SU-DHL-6 (cell line): ENCODE results near the gene BRPF3.

Experiments
- H2AFZ ChIP-seq: fragments of 200-600 bp; sonication (generic); 2 replicates; pipeline ENCODE4 v1.6.1; 2014; ENCODE audit warnings: low read depth, mild to moderate bottlenecking, moderate library complexity, mixed read lengths, antibody characterized with exemption, low read length; ENCODE audit not compliant: severe bottlenecking
- H3F3A ChIP-seq: fragments of 200-600 bp; shearing (Covaris generic); 2 replicates; pipeline ENCODE4 v1.6.0; 2016; ENCODE audit warnings: antibody characterized with exemption, mild to moderate bottlenecking; ENCODE audit not compliant: insufficient read depth
- H3K27ac ChIP-seq: fragments of 200-600 bp; sonication (generic); 2 replicates; pipeline ENCODE4 v1.5.1; 2016; ENCODE audit warnings: low read depth, mild to moderate bottlenecking, low read length, moderate library complexity, mixed read lengths
- H3K27me3 ChIP-seq: fragments of 200-600 bp; sonication (generic), shearing (Covaris generic); 2 replicates; pipeline ENCODE4 v1.6.0; 2014; ENCODE audit warnings: mild to moderate bottlenecking, low read length
- H3K36me3 ChIP-seq: fragments of 200-600 bp; sonication (generic); 2 replicates; pipeline ENCODE4 v1.6.1; 2014; ENCODE audit warnings: mild to moderate bottlenecking, low read length, mixed read lengths
- H3K4me2 ChIP-seq: fragments of 300-600, 200-600 bp; shearing (Covaris generic), sonication (generic); 2 replicates; pipeline ENCODE4 v1.6.0; 2014; ENCODE audit warnings: low read length, low read depth, mild to moderate bottlenecking; ENCODE audit not compliant: poor library complexity, severe bottlenecking
- H3K4me3 ChIP-seq: fragments of 200-600 bp; sonication (generic); 2 replicates; pipeline ENCODE4 v1.5.1; 2014; ENCODE audit warnings: antibody characterized with exemption, low read length, mild to moderate bottlenecking, mixed read lengths; ENCODE audit not compliant: insufficient read depth, poor library complexity, severe bottlenecking
- H3K79me2 ChIP-seq: fragments of 200-600 bp; sonication (generic); 2 replicates; pipeline ENCODE4 v1.6.1; 2014; ENCODE audit warnings: mild to moderate bottlenecking, low read length, moderate library complexity; ENCODE audit not compliant: insufficient read depth
- H3K9ac ChIP-seq: fragments of 200-600 bp; sonication (generic); 2 replicates; pipeline ENCODE4 v1.7.0; 2014; ENCODE audit warnings: mild to moderate bottlenecking, low read length
- H3K9me2 ChIP-seq: fragments of 200-600 bp; sonication (generic); replicated peaks from 2 replicates; pipeline ENCODE4 v1.6.1; 2014; ENCODE audit warnings: low read length; ENCODE audit not compliant: insufficient read depth
- H3K9me3 ChIP-seq: fragments of 200-600 bp; sonication (generic); 2 replicates; pipeline ENCODE4 v1.6.1; 2014; ENCODE audit warnings: low read length, mixed read lengths; ENCODE audit not compliant: insufficient read depth
- H4K20me1 ChIP-seq: fragments of 200-600 bp; sonication (generic); 2 replicates; pipeline ENCODE4 v1.6.1; 2014; ENCODE audit warnings: low read depth, mild to moderate bottlenecking, antibody characterized with exemption, low read length, moderate library complexity, mixed read lengths
- CTCF ChIP-seq: fragments of 200-600 bp; sonication (generic); IDR thresholded peaks from one replicate; pipeline ENCODE4 v1.5.1; 2017; ENCODE audit warnings: antibody characterized with exemption, mild to moderate bottlenecking, low read length, moderate library complexity; ENCODE audit not compliant: insufficient read depth, poor library complexity, severe bottlenecking
- EZH2phosphoT487 ChIP-seq: fragments of 200-600 bp; sonication (generic), shearing (Covaris generic); conservative IDR thresholded peaks from 2 replicates; pipeline ENCODE4 v1.6.1; 2018; ENCODE audit warnings: mild to moderate bottlenecking, antibody characterized with exemption, low read length, moderate library complexity, mixed read lengths

The BRPF3 gene

GRCh38 chr6:36202101-36202500, 5.6 kb downstream of the BRPF3 start:
- no peak overlapping the region for H2AFZ ChIP-seq
- no peaks in the 10 kb centered on the region for H3F3A ChIP-seq
- no peak overlapping the region for H3K9ac ChIP-seq
- H3K4me2 ChIP-seq = no peak overlapping the region
- no peaks in the 10 kb centered on the region for H4K20me1 ChIP-seq
- TF ChIP-seq CTCF (no peak), EZH2phosphoT487 (no peak)
- peaks cover 14% of the 10 kb centered on the region; the same call in 1 of the 2 replicates for H3K36me3 ChIP-seq
- H3K27me3 ChIP-seq = no peaks in the 10 kb centered on the region
- no peak overlapping the region for H3K27ac ChIP-seq
- H3K9me2 ChIP-seq = no peaks in the 10 kb centered on the region
- no peak overlapping the region for H3K4me3 ChIP-seq
- peaks cover 55% of the 10 kb centered on the region for H3K79me2 ChIP-seq
- H3K9me3 ChIP-seq = no peaks in the 10 kb centered on the region

DNA sequence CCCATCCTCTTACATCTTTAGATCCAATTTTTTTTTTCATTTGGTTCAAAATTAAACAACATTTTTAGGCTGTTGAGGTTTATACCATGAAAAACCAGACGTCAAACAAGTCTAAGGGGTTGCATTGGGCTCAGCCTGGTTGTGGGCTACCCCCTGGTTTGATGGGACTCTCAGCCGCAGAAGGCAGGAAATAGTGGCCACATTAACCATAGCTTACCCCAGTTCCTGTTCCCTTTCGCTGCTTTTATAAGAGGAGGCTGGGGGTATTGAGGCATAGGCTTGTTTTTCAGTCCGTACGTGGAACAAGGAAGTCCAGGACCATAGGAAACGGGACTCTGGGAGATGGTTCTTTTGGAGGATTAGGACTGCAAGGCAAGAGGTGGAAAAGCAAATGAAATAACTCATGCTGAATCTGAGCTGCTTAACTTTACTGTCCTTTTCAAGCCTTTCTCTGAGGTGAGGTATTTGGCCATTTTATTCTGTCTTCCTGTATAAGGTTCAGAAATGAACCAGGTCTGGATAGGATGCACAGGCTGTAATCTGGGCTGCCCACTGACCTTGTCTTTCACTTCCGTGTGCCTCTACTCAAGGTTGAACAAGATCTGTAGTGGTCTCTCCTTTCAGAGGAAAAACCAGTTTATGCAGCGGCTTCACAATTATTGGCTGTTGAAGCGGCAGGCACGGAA, 7.7 kb downstream of the BRPF3 start:
- Histone ChIP-seq H3K9ac (no peak overlapping the region), H2AFZ (no peak overlapping the region), H3K27me3 (no peaks in the 10 kb centered on the region), H3K4me3 (no peak overlapping the region), H3K9me3 (no peaks in the 10 kb centered on the region), H3K4me2 (no peak overlapping the region), H3K27ac (no peak overlapping the region), H3F3A (no peaks in the 10 kb centered on the region), H3K9me2 (no peaks in the 10 kb centered on the region), H4K20me1 (no peaks in the 10 kb centered on the region), H3K79me2 (peaks cover 34% of the 10 kb centered on the region), H3K36me3 (peaks cover 27% of the 10 kb centered on the region)
- no peak for TF ChIP-seq CTCF
- no peak for TF ChIP-seq EZH2phosphoT487

DNA sequence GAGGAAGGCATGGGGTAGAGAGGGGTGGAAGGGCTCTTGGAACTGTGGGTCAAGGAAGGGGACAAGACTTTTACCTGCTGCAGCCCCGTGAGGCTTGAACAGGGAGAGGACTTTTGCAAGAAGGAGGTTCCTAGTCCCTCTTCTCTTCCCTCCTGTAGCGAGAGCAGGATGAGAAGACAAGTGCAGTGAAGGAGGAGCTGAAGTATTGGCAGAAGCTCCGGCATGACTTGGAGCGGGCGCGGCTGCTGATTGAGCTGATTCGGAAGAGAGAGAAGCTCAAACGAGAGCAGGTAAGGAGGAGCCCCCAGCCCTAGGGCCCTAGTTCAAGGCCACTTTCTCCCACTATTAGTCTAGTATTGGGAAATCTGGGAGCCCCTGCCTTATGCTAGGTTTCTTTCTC, 10.6 kb downstream of the BRPF3 start:
- H3K27ac ChIP-seq = no peak overlapping the region
- peaks cover 20% of the 10 kb centered on the region for H3K79me2 ChIP-seq
- H3K4me3 ChIP-seq = no peak overlapping the region
- no peaks in the 10 kb centered on the region for H3K9me3 ChIP-seq
- H3K4me2 ChIP-seq = no peak overlapping the region
- no peak overlapping the region for H2AFZ ChIP-seq
- no peaks in the 10 kb centered on the region for H3K27me3 ChIP-seq
- TF ChIP-seq EZH2phosphoT487 = no peak
- no peak for TF ChIP-seq CTCF
- H3F3A ChIP-seq = no peaks in the 10 kb centered on the region
- H3K9ac ChIP-seq = no peak overlapping the region
- H3K36me3 ChIP-seq = peaks cover 38% of the 10 kb centered on the region
- H4K20me1 ChIP-seq = no peaks in the 10 kb centered on the region
- no peaks in the 10 kb centered on the region for H3K9me2 ChIP-seq
